Suprapubic skin (tissue), 4 donors: ENCODE data around the gene THOC5. TPM values are rescaled to one million over a fixed set of nuclear protein-coding genes. Genes with fewer than 3 reads are reported as not detected.

Experiments used
- DNase-seq, 2 donors: peaks; one replicate each; pipeline ENCODE4 v3.0.0-alpha.2; 2019; ENCODE audit warnings: low spot score in 2 of 2
- H3K27ac ChIP-seq: fragments of 200-600 bp; sonication (generic); one replicate; pipeline ENCODE4 v1.5.1; 2019
- H3K27me3 ChIP-seq: fragments of 200-600 bp; sonication (generic); one replicate; pipeline ENCODE4 v1.5.1; 2019
- H3K36me3 ChIP-seq: fragments of 200-600 bp; sonication (generic); one replicate; pipeline ENCODE4 v1.5.1; 2019
- H3K4me1 ChIP-seq: fragments of 200-600 bp; sonication (generic); one replicate; pipeline ENCODE4 v1.5.1; 2019
- H3K4me3 ChIP-seq: fragments of 200-600 bp; sonication (generic); one replicate; pipeline ENCODE4 v1.5.1; 2019; ENCODE audit warnings: mild to moderate bottlenecking
- H3K9me3 ChIP-seq: fragments of 200-600 bp; sonication (generic); one replicate; pipeline ENCODE4 v1.5.1; 2019
- CTCF ChIP-seq, 2 donors: fragments of 200-600 bp in 1 of 2; fragments of 450-650 bp in 1 of 2; sonication (generic) in 1 of 2; IDR thresholded peaks; one replicate each; pipeline ENCODE4 v1.5.1; 2016 to 2019; ENCODE audit warnings: antibody characterized with exemption in 2 of 2, mild to moderate bottlenecking in 1 of 2, moderate library complexity in 1 of 2
- EP300 ChIP-seq: sonication (generic); formaldehyde crosslinking; IDR thresholded peaks from one replicate; pipeline ENCODE4 v1.6.1; 2017; ENCODE audit warnings: antibody characterized with exemption
- POLR2A ChIP-seq, 2 donors: fragments of 450-650 bp; IDR thresholded peaks; one replicate each; pipeline ENCODE4 v1.6.1; 2017; ENCODE audit warnings: antibody characterized with exemption in 2 of 2, mild to moderate bottlenecking in 2 of 2, moderate library complexity in 2 of 2
- POLR2AphosphoS5 ChIP-seq, 3 donors: sonication (generic); formaldehyde crosslinking; IDR thresholded peaks; one replicate each; pipeline ENCODE4 v1.6.1; 2017; ENCODE audit warnings: antibody characterized with exemption in 3 of 3
- WGBS: methylation state at CpG from one replicate; pipeline ENCODE4 v1.1.5; 2018; 5-methylcytosine and 5-hydroxymethylcytosine counted together
- total RNA-seq, 4 donors: library from RNA; depleted of rRNA; stranded (reverse); fragments of >200 nt; gene quantifications; one replicate each; pipeline ENCODE4 v1.1.0, GENCODE V29; 2016

The THOC5 gene
- total RNA-seq, 4 donors from 2014 or later = 19.8 to 41.5 (median 27.8) TPM

GRCh38 chr22:29458551-29458950 is 95.0 kb downstream of the THOC5 start:
- TF ChIP-seq CTCF (IDR thresholded peaks at IDR 0.05) (no peak), EP300 (no peak), POLR2A (IDR thresholded peaks at IDR 0.05) (no peak), POLR2AphosphoS5 (IDR thresholded peaks at IDR 0.05) (no peak)
- no peak for DNase-seq

GRCh38 chr22:29457730-29458129 is 95.8 kb downstream of the THOC5 start:
- H3K4me1 ChIP-seq = no peaks in the 10 kb centered on the region
- no peaks in the 10 kb centered on the region for H3K27me3 ChIP-seq
- no peak for DNase-seq
- no peaks in the 10 kb centered on the region for H3K36me3 ChIP-seq
- TF ChIP-seq EP300 (no peak), POLR2A (IDR thresholded peaks at IDR 0.05) (no peak), CTCF (IDR thresholded peaks at IDR 0.05) (no peak), POLR2AphosphoS5 (IDR thresholded peaks at IDR 0.05) (no peak)
- 38% methylated on average over 4 of the region's 4 CpGs for WGBS
- H3K9me3 ChIP-seq = no peaks in the 10 kb centered on the region
- H3K27ac ChIP-seq = no peak overlapping the region
- no peak overlapping the region for H3K4me3 ChIP-seq

More at GRCh38 chr22:29458551-29458950, 95.0 kb downstream of the THOC5 start:
- no peak overlapping the region for H3K4me3 ChIP-seq
- no peaks in the 10 kb centered on the region for H3K27me3 ChIP-seq
- no peaks in the 10 kb centered on the region for H3K4me1 ChIP-seq
- no peaks in the 10 kb centered on the region for H3K36me3 ChIP-seq
- H3K9me3 ChIP-seq = no peaks in the 10 kb centered on the region
- no peak overlapping the region for H3K27ac ChIP-seq

- Histone ChIP-seq H3K9me3 (no peaks in the 10 kb centered on the region), H3K27ac (no peak overlapping the region), H3K4me3 (no peak overlapping the region), H3K4me1 (no peaks in the 10 kb centered on the region), H3K36me3 (no peaks in the 10 kb centered on the region), H3K27me3 (no peaks in the 10 kb centered on the region)
- WGBS = 60% methylated on average over 9 of the region's 9 CpGs
- no peak for TF ChIP-seq CTCF (IDR thresholded peaks at IDR 0.05)
- no peak for DNase-seq
Observed at GRCh38 chr22:29456211-29456671, 97.3 kb downstream of the THOC5 start.

Other genes with a start within 250 kb of the THOC5 start
- gene GAS2L1, start 247.1 kb downstream of the THOC5 start, total RNA-seq = 10 to 100 TPM; 49.0 to 94.8 (median 85.4) TPM
- 1 to 10 TPM in 2 of 4 donors, under 1 TPM in 2; 0.34 to 1.7 (median 0.95) TPM for gene RASL10A, start 238.1 kb downstream of the THOC5 start, total RNA-seq
- gene AP1B1, start 165.2 kb downstream of the THOC5 start, total RNA-seq = 10 to 100 TPM; 55.6 to 97.0 (median 89.4) TPM
- under 1 TPM in 1 of 4 donors, not detected in 3; 0.64 TPM for gene RFPL1, start 115.2 kb downstream of the THOC5 start, total RNA-seq
- under 1 TPM in 2 of 4 donors, not detected in 2; 0.26 to 0.51 TPM for gene NEFH, start 73.5 kb downstream of the THOC5 start, total RNA-seq
- gene NIPSNAP1, start 27.4 kb upstream of the THOC5 start, total RNA-seq = 10 to 100 TPM; 13.1 to 38.3 (median 20.9) TPM
- 10 to 100 TPM; 32.4 to 36.8 (median 34.4) TPM for gene NF2, start 49.9 kb upstream of the THOC5 start, total RNA-seq
- gene CABP7, start 166.2 kb upstream of the THOC5 start, total RNA-seq = under 1 TPM in 1 of 4 donors, not detected in 3; 0.48 TPM
- gene ZMAT5, start 213.2 kb upstream of the THOC5 start, total RNA-seq = 10 to 100 TPM; 16.3 to 28.2 (median 23.1) TPM
- 10 to 100 TPM; 33.6 to 85.7 (median 66.8) TPM for gene UQCR10, start 213.6 kb upstream of the THOC5 start, total RNA-seq